PFSK-1 (cell line): ENCODE measurements around the gene KLHL28.

Experiments used
- FOXP2 ChIP-seq: optimal IDR thresholded peaks from 2 replicates; pipeline ENCODE3; 2011; ENCODE audit warnings: borderline replicate concordance, control low read depth, inconsistent platforms; ENCODE audit not compliant: insufficient read depth; ENCODE audit errors: extremely low read length, extremely low read depth
- POLR2AphosphoS5 ChIP-seq: IDR thresholded peaks from 2 replicates; pipeline ENCODE4 v1.6.1; 2012; ENCODE audit warnings: low read depth, mild to moderate bottlenecking, control low read depth, low read length, moderate library complexity
- SIN3A ChIP-seq: IDR thresholded peaks from 2 replicates; pipeline ENCODE4 v1.6.1; 2012; ENCODE audit warnings: mild to moderate bottlenecking, low read length, moderate library complexity, borderline replicate concordance; ENCODE audit not compliant: insufficient read depth
- TAF1 ChIP-seq: IDR thresholded peaks from 2 replicates; pipeline ENCODE4 v1.6.1; 2012; ENCODE audit warnings: low read length, control low read depth, borderline replicate concordance; ENCODE audit not compliant: insufficient read depth
- TF ChIP-seq, protein P1 (sequence below), 2 experiments: IDR thresholded peaks; 2 replicates each; pipeline versions ENCODE4 v1.6.1 to v1.8.0; 2011 to 2012; ENCODE audit warnings: low read depth in 2 of 2, low read length in 2 of 2, control low read depth in 1 of 2, inconsistent platforms in 1 of 2, mild to moderate bottlenecking in 1 of 2, moderate library complexity in 1 of 2; ENCODE audit not compliant: insufficient read depth in 1 of 2

KLHL28 gene

GRCh38 chr14:44945264-44945663 is 16.5 kb downstream of the KLHL28 start:
- TF ChIP-seq POLR2AphosphoS5, result no peak
- no peak for TF ChIP-seq FOXP2
- no peak for TF ChIP-seq TAF1
- no peak for TF ChIP-seq SIN3A
- TF ChIP-seq, protein P1, sequence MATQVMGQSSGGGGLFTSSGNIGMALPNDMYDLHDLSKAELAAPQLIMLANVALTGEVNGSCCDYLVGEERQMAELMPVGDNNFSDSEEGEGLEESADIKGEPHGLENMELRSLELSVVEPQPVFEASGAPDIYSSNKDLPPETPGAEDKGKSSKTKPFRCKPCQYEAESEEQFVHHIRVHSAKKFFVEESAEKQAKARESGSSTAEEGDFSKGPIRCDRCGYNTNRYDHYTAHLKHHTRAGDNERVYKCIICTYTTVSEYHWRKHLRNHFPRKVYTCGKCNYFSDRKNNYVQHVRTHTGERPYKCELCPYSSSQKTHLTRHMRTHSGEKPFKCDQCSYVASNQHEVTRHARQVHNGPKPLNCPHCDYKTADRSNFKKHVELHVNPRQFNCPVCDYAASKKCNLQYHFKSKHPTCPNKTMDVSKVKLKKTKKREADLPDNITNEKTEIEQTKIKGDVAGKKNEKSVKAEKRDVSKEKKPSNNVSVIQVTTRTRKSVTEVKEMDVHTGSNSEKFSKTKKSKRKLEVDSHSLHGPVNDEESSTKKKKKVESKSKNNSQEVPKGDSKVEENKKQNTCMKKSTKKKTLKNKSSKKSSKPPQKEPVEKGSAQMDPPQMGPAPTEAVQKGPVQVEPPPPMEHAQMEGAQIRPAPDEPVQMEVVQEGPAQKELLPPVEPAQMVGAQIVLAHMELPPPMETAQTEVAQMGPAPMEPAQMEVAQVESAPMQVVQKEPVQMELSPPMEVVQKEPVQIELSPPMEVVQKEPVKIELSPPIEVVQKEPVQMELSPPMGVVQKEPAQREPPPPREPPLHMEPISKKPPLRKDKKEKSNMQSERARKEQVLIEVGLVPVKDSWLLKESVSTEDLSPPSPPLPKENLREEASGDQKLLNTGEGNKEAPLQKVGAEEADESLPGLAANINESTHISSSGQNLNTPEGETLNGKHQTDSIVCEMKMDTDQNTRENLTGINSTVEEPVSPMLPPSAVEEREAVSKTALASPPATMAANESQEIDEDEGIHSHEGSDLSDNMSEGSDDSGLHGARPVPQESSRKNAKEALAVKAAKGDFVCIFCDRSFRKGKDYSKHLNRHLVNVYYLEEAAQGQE (IDR thresholded peaks at IDR 0.05; ENCODE audit: insufficient read depth in 1 of 2, low read depth in 2 of 2, low read length in 2 of 2), result no peak

GRCh38 chr14:44944107-44944506 is 17.6 kb downstream of the KLHL28 start:
- TF ChIP-seq FOXP2 (no peak), SIN3A (no peak), POLR2AphosphoS5 (no peak), TAF1 (no peak)
- TF ChIP-seq, protein P1 (IDR thresholded peaks at IDR 0.05; ENCODE audit: insufficient read depth in 1 of 2, low read depth in 2 of 2, low read length in 2 of 2), result no peak

DNA sequence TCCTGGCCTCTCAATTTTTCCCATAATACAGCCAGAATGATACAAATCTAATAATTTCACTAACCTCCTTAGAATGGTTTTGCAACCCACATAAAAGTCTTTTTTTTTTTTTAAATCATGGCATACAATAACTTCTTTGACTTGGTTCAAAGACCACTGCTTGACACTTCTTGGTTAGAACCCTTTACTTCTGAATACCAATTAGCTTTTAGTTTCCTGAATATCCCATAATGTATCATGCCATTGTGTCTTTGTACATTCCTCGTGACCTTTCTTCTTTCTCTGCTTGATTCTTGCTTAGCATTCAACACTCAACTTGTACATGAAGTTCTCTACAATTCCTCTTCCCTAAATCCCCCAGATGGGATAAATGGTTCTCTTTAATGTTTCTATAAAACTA is 19.3 kb downstream of the KLHL28 start:
- TF ChIP-seq TAF1, result no peak
- no peak for TF ChIP-seq FOXP2
- TF ChIP-seq POLR2AphosphoS5, result no peak
- TF ChIP-seq, protein P1 (IDR thresholded peaks at IDR 0.05; ENCODE audit: insufficient read depth in 1 of 2, low read depth in 2 of 2, low read length in 2 of 2), result no peak
- no peak for TF ChIP-seq SIN3A

DNA sequence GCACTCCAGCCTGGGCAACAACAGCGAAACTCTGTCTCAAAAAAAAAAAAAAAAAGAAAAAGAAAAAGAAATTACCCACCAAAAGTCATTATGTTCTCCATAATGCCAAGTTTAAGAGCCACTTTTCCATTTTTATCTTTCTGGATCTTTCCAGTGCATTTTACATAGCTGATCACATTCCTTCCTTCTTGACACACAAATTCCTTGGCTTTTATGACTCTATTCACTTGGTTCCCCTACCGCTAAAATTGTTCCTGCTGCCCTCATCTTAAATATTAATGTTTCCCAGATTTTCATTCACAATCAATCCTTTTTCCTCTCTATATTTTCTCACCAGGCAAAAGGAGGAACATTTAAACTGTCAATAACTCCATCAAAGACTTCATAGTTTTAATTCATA is 20.2 kb downstream of the KLHL28 start:
- TF ChIP-seq POLR2AphosphoS5 (no peak), SIN3A (no peak), TAF1 (no peak), FOXP2 (no peak)
- TF ChIP-seq, protein P1 (IDR thresholded peaks at IDR 0.05; ENCODE audit: insufficient read depth in 1 of 2, low read depth in 2 of 2, low read length in 2 of 2), result no peak

DNA sequence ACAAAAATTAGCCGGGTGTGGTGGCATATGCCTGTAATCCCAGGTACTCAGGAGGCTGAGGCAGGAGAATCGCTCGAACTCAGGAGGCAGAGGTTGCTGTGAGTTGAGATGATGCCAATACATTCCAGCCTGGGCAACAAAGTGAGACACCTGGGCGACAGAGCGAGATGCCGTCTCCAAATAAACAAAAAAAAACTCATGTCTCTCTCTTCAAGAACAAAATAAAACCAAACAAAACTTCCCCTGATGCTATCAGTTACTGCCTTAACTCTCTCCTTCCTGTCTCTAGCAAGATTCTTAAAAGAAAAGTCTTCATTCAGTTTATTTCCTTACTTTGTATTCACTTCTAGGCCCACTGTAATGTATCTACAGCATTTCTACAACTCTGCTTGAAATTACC is 20.8 kb downstream of the KLHL28 start:
- TF ChIP-seq POLR2AphosphoS5 (no peak), TAF1 (no peak), SIN3A (no peak), FOXP2 (no peak)
- TF ChIP-seq, protein P1 (IDR thresholded peaks at IDR 0.05; ENCODE audit: insufficient read depth in 1 of 2, low read depth in 2 of 2, low read length in 2 of 2), result no peak
